ENCODE results near the gene PREB.

PREB gene

DNA sequence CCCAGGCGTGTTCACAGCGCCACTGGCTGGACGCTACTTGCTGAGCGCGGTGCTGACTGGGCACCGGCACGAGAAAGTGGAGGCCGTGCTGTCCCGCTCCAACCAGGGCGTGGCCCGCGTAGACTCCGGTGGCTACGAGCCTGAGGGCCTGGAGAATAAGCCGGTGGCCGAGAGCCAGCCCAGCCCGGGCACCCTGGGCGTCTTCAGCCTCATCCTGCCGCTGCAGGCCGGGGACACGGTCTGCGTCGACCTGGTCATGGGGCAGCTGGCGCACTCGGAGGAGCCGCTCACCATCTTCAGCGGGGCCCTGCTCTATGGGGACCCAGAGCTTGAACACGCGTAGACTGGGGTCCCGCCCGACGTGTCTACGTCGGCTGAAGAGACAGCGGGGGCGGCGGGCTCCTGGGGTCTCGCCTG, 48.8 kb downstream of the PREB start:
- DNase-seq, result peak; percentile 57 to 96 (median 78)
- intact Hi-C loops (cut with DNase I), result loop anchor here (1.0 to 5.0 kb wide), 3 partner anchors 35 to 124 kb away; partner anchors contain the start of genes AGBL5 and PREB

GRCh38 chr2:27085062-27085672, 49.3 kb downstream of the PREB start:
- peak in 2 of 10 donors; percentile 53 to 70 for DNase-seq
- intact Hi-C loops (cut with DNase I), result loop anchor here (1.0 to 5.0 kb wide), 2 partner anchors 47 to 124 kb away; partner anchors contain the start of gene PREB

GRCh38 chr2:27084297-27085061, 50.0 kb downstream of the PREB start:
- intact Hi-C loops (cut with DNase I), result loop anchor here (1.0 to 5.0 kb wide), 2 partner anchors 48 to 123 kb away; partner anchors contain the start of gene PREB
- peak in 2 of 10 donors; percentile 35 to 54 for DNase-seq

DNA sequence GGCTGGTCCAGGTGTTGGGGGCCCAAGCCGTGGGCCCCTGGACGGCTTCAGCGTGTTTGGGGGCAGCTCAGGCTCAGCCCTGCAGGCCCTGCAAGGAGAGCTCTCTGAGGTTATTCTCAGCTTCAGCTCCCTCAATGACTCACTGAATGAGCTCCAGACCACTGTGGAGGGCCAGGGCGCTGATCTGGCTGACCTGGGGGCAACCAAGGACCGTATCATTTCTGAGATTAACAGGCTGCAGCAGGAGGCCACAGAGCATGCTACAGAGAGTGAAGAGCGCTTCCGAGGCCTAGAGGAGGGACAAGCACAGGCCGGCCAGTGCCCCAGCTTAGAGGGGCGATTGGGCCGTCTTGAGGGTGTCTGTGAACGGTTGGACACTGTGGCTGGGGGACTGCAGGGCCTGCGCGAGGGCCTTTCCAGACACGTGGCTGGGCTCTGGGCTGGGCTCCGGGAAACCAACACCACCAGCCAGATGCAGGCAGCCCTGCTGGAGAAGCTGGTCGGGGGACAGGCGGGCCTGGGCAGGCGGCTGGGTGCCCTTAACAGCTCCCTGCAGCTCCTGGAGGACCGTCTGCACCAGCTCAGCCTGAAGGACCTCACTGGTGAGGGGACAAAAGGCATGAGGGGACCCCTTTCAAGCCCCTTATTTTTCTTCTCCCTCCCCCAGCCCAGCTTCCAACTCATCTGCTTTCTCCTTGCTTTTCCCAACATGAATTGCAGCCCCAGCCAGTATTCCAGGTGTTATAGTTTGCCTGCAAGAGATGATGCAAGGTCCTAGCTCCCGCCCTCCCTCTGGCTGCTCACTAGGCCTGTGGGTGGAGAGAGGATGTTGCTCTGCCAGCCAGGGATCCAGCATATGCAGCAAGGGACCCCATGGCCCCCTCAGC, 50.8 kb downstream of the PREB start:
- intact Hi-C loops (cut with DNase I), result no loop called here
- peak in 2 of 10 donors; percentile 47 to 75 for DNase-seq

DNA sequence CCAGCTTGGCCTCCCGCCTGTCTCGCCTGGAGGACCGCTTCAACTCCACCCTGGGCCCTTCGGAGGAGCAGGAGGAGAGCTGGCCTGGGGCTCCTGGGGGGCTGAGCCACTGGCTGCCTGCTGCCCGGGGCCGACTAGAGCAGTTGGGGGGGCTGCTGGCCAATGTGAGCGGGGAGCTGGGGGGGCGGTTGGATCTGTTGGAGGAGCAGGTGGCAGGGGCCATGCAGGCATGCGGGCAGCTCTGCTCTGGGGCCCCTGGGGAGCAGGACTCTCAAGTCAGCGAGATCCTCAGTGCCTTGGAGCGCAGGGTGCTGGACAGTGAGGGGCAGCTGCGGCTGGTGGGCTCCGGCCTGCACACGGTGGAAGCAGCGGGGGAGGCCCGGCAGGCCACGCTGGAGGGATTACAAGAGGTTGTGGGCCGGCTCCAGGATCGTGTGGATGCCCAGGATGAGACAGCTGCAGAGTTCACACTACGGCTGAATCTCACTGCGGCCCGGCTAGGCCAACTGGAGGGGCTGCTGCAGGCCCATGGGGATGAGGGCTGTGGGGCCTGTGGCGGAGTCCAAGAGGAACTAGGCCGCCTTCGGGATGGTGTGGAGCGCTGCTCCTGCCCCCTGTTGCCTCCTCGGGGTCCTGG, 51.5 kb downstream of the PREB start:
- DNase-seq, result peak in 2 of 10 donors; percentile 63 to 77
- intact Hi-C loops (cut with DNase I), result no loop called here

- DNase-seq, result peak in 2 of 10 donors; percentile 74 to 83
- intact Hi-C loops (cut with DNase I), result no loop called here
Measured at GRCh38 chr2:27081984-27082772, 52.3 kb downstream of the PREB start.
